NCI-H1417 (cell line): ENCODE measurements around the gene RABAC1.
A peak's percentile ranks its signal among the peaks of the same experiment; 100 is the strongest.

Experiments used
- DNase-seq, 3 experiments: peaks; one replicate each; lab custom pipeline; 2025; lab: John Stamatoyannopoulos, UW

Gene RABAC1

DNA sequence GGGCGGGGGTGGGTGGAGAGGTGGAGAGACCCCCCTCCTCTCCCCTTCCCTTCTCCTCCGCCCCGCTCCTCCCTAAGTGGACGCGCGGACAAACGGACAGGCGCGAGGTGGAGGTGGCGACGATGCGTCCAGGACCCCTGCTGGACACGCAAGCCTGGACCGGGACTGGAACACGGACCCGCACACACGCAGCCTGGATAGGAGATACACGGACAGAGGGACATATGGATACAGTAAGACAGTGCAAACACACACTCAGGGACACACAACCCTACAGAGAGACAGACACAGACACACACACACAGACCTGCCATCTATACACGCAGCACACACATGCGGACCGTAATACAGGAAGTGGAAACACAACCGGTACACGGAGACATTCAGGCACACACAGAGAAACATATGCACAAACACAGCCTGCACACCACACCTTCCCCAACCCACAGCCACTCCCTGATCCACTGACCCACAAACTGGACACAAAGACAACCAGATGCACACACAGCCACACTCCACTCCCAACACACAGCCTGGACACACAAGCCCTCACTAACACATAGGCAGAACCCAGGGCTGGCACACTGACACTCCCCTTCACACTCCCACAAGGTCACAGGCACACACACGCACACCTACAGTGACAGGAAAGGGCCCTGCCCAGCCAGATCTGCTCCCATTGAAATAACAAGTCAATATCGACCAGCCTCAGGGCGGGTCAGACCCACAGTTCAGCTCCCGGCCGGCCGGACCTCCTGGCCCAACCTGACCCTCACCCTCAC is 30.2 kb downstream of the RABAC1 start:
- DNase-seq = peak in 2 of 3 experiments; percentile 5 to 7

DNA sequence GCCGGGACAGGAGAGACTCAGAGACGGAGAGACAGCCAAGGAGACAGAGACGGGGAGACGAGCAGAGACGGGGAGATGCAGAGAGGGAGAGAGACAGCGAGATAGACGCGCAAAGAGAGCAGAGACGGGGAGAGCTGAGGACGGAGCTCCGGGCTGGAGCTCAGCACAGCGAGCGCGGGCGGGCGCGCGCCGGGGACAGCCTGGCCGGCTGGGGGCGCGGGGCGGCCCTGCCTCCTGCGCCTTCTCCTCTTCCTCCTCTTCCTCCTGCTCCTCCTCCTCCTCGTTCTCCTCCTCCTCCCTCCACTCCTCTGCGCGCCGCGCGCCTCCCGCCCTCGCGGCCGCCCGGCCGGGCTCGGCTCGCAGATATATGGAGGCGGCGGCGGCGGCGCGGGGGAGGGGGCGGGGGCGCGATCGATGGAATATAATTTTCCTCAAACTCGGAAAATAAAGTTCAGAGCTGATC is 30.9 kb downstream of the RABAC1 start, which contains the start of gene ERFL:
TSS of gene ERFL (minus strand) at position 229 of the 463 bp plus-strand sequence. CDS start 15,530 bp downstream, outside the sequence.
- peak in 2 of 3 experiments; percentile 10 to 27 for DNase-seq

GRCh38 chr19:41927497-41928192 is 31.5 kb downstream of the RABAC1 start:
- no peak for DNase-seq

GRCh38 chr19:41926763-41927496 is 32.2 kb downstream of the RABAC1 start:
- DNase-seq = no peak

DNA sequence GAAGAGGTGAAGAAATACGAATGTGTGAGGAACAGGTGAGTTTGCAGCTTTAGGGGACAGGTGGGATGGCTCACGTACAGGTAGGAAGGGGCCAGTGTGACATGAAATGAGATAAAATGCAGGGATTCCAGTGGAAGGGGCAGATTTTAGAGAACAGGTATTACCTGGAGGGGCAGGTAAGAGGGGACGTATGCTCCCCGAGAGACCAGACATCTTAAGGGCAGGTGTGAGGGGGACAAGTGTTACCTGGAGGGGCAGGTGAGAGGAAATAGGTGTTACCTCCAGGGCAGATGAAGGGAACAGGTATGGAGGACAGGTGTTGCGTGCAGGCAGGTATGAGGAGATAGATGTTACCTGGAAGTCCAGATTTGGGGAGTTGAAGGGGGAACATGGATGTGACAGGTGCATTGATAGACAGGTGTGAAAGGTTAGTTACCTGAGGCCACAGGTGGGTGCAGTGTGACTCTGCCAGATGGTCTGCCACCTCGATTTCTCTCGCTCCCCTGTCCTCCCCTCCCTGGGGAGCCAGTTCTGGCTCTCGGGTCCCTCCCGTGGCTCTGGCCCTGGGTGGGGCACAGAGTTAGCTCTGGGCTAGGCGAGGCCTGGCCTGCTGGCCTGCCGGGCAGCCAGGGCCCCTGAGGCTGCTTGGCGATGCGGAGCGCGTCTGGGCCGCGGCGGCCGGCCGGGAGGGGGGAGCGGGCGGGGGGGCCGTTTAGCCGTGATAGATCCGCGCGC is 32.9 kb downstream of the RABAC1 start:
- peak in 1 of 3 experiments; percentile 5 for DNase-seq

- peak in 1 of 3 experiments; percentile 27 for DNase-seq
Measured at GRCh38 chr19:41925208-41926003, 33.7 kb downstream of the RABAC1 start.

GRCh38 chr19:41924151-41925145 is 34.7 kb downstream of the RABAC1 start:
- peak in 2 of 3 experiments; percentile 31 to 59 for DNase-seq

DNA sequence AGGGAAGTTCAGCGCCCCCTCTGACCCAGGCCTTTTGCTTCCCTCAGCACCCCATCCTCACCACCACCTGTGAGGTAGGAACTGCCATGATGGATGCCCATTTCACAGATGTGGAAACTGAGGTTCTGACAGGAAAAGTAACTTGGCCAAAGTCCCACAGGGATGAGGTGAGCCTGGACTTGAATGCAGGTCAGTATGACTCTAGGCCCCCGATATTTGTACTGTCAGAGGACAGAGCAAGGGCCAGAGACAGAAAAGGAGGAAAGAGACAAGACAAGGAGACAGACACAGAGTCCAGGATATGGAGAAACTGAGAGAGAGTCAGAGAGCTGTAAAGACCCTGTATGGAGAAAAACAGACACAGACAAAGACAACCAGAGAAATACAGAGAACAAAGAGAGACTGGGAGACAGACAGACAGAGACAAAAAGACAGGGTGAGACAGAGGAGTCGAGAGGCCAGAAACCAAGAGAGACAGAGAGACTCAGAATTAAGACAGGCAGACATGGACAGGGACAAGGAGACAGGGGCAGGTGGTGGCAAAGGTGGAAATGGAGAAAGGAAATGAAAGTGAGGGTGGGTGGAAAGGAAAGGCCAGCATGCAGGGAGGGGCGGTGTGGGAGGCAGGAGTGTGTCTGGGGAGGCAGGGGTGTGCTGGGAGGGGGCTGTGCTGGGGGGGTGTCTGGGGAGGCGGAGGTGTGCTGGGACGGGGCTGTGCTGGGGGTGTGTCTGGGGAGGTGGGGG is 35.9 kb downstream of the RABAC1 start:
- no peak for DNase-seq

DNA sequence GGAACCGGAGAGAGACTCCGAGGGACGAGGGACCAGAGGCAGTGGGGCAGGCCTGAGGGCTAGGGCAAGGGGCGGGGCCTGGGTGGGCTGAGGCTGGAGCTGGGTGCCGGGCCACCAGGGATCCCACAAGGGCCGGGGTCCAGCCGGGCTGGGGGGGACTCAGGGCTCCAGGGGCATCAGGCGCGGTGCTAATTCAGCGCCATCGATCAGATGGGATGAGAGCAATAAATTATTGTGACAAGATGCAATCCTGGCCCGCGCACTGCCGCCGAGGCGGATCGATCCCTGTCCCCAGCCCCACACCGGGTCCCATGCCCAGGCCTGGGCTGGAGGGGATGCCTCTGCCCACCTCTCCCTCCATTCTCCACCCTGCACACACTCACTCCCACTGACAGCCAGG is 36.5 kb downstream of the RABAC1 start:
- no peak for DNase-seq

GRCh38 chr19:41921577-41922576 is 37.2 kb downstream of the RABAC1 start:
- no peak for DNase-seq

DNA sequence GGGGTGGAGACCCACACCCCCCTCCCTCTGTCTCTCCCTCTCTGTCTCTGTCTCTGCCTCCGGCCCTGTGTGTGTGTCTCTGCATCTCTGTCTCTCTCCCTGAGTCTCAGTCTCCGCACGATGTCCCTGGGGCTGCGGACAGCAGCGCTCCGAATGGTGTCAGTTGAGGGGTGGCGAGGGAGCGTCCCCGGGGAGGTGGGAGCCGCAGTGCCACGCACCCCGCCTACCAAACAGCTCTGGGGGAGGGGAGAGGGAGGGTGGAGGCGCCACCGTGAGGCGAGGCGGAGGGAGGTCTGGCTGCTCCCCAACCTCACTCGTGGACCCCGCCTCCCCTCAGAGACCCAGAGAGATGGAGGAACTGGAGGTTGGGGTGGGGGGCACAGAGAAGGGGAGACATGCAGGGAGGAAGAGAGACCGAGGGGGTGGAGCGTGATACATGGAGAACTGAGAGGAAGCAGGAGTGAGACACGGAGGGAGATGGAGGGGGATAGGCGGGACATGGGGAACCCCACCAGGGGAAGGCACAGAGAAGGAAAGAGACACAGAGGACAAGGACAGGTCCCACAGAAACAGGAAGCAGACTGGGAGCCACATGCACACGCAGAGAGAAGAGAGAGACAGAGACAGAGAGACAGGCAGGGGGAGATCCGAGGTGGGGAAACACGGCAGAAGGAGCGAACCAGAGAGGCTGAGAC is 38.1 kb downstream of the RABAC1 start:
- no peak for DNase-seq

- DNase-seq = no peak
Measured at GRCh38 chr19:41919948-41920712, 39.0 kb downstream of the RABAC1 start.

GRCh38 chr19:41918653-41919244 is 40.4 kb downstream of the RABAC1 start:
- DNase-seq = no peak

- DNase-seq = no peak
Measured at GRCh38 chr19:41918095-41918494, 41.0 kb downstream of the RABAC1 start.

DNA sequence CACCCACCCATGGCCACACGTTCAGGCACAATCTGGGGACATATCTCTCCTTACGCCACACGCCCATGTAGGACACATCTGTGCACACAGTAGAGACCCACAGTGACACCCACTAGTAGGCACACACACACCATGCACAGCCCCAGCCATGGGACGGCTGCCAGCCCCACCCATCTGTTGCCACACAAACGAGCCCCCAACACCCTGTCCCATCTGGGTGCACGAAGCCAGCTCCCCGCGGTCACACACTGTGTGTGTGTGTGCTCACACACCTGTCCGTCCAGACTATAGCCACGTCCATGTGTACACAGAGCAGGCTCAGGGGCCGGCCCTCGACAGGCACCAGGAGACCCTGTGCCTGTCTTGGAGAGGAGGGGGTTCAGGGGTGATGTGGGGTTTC is 41.4 kb downstream of the RABAC1 start:
- no peak for DNase-seq
